HG02938 (cell line): Measurements from ENCODE around the gene SOX6.
"Not testable (repeated sequence)": the region's sequence is repeated elsewhere in the genome, so short reads cannot be mapped to it uniquely, and the experiment has no call there.

Source experiments
- ATAC-seq: cut with Tn5 transposase; IDR thresholded peaks from one replicate; pipeline ENCODE4 v1.9.1; 2021; ENCODE audit warnings: mild to moderate bottlenecking, moderate library complexity; ENCODE audit not compliant: unreplicated experiment

Gene SOX6

GRCh38 chr11:16157327-16157726 lies 199.0 kb downstream of the SOX6 start:
- ATAC-seq: no peak

- no peak for ATAC-seq
Observed at GRCh38 chr11:16155448-16155847, 200.9 kb downstream of the SOX6 start.

DNA sequence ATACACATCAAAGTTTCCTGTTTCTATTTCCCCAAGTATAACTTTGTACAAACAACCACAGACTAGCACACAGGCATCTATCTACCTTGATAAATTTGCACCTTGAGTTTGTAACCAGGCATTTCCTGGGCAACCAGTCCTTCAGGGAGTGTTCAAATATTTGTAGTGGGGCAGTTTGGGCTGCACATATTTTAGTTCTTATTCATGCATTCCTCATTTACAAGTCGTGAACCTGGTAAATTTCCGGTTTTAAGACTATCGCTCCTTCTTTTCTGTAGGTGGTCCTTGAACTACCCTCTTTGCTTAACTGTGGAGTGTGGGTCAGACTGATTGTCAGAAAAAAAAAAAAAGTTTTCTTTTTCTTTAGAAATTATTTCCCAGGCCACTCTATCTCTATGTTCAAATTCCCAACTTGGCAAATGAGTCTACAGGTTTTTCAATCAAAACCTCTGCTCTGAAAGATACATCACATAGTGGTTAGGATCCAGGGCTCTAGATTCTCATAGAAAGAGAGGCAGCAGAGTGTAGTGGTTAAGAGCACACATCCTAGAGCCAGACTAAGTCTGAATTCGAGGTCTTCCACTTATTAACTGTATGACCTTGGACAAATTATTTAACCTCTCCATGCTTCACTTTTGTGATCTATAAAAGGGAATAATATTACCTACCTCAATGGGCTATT lies 201.5 kb downstream of the SOX6 start:
- ATAC-seq: no peak

GRCh38 chr11:16153951-16154350 lies 202.4 kb downstream of the SOX6 start:
- ATAC-seq: no peak

- ATAC-seq: no peak
Observed at GRCh38 chr11:16151138-16151537, 205.2 kb downstream of the SOX6 start.

- ATAC-seq: no peak
Observed at GRCh38 chr11:16149476-16149875, 206.9 kb downstream of the SOX6 start.

DNA sequence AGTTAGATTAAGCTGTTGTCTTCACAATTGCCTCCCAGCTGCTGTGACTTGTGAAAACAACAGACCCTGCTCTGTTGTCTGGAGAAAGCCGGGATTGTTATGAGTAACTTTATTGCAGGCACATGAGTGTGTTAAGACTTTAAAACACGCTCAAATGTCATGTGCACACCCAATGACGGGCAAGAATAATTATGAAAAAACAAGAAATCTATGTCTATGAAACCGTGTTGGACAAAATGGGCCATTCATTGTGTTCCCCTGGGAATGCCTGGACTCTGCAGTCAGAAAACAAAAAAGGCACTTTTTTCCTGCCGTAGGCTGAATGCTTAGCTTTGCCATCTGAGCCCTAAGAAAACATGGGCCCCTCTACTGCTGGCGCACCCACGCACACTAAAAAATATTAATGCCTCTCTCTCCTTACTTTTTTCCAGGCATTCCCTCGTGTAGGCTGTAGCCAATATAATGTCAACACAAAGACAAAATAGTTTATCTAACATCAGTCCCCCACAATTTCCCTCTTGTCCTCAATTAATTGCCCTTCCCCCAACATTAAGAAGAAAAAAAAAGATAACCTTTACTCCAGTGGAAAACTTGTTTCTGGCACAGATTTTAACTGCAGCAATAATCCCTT lies 207.9 kb downstream of the SOX6 start:
- ATAC-seq: no peak

- not testable (repeated sequence) for ATAC-seq
Observed at GRCh38 chr11:16146980-16147379, 209.4 kb downstream of the SOX6 start.

DNA sequence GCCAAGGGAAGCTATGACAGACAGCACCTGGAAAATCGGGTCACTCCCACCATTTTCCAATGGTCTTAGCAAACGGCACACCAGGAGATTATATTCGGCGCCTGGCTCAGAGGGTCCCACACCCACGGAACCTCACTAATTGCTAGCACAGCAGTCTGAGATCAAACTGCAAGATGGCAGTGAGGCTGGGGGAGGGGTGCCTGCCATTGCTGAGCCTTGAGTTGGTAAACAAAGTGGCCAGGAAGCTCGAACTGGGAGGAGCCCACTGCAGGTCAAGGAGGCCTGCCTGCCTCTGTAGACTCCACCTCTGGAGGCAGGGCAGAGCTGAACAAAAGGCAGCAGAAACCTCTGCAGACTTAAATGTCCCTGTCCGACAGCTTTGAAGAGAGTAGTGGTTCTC lies 214.7 kb downstream of the SOX6 start:
- not testable (repeated sequence) for ATAC-seq

GRCh38 chr11:16141162-16141561 lies 215.2 kb downstream of the SOX6 start:
- not testable (repeated sequence) for ATAC-seq

DNA sequence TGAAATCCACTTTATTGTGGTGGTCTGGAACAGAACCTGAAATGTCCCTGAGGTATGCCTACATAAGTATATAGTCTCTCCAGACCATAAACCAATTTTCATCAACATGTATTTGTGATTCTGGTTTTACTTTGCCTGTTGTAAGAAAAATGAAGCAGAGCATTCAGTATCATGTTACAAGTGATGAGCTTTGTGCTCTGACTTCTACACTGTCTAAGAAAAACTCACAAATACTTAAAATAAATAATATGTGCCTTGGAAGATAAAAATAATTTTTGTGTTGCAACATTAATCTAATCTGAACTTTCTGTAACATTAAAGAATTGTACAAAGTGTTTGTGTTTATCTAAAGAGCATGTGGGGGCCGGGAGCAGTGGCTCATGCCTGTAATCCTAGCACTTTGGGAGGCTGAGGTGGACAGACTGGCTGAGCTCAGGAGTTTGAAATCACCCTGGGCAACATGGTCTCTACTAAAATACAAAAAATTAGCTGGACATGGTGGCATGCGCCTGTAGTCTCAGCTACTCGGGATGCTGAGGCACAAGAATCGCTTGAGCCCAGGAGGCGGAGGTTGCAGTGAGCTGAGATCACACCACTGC lies 219.5 kb downstream of the SOX6 start:
- ATAC-seq: no peak

- ATAC-seq: no peak
Observed at GRCh38 chr11:16133867-16134266, 222.5 kb downstream of the SOX6 start.

DNA sequence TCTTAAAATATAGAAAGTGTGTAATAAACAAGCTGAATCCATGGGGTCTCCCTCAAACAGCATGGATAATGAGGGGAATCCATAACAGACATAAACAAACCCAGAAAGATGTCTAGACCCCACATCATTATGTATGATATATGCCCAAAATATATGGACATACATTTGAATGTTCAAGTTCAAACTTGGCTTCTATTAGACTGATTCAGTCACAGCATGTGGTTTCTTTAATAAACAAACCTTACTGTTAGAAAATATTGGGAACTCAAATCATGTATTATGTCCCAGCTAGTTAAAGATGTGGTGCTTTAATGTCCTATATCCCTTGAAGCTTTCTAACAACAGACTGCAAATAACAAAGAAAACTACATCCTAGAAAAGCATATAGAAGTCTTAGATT lies 228.6 kb downstream of the SOX6 start:
- ATAC-seq: no peak

GRCh38 chr11:16126362-16126761 lies 230.0 kb downstream of the SOX6 start:
- no peak for ATAC-seq

- no peak for ATAC-seq
Observed at GRCh38 chr11:16125796-16126195, 230.6 kb downstream of the SOX6 start.

DNA sequence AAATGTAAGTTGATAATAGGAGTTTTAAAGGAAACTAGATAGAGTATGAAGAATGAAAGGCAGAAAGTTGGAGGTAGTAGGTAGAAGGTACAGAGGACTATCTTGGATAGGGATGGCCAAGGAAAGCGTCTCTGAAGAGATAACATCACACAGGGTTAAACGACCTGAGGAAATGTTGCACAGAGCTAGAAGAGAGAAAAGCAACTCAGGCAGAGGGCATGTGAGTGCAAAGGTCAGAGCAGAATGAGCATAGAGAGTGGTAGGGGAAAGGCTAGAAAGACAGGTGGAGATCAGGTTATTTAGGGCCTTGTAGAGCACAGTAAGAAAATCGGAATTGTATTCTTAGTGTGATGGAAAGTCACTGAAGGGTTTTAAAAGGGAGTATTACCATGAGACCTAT lies 232.0 kb downstream of the SOX6 start:
- no peak for ATAC-seq

DNA sequence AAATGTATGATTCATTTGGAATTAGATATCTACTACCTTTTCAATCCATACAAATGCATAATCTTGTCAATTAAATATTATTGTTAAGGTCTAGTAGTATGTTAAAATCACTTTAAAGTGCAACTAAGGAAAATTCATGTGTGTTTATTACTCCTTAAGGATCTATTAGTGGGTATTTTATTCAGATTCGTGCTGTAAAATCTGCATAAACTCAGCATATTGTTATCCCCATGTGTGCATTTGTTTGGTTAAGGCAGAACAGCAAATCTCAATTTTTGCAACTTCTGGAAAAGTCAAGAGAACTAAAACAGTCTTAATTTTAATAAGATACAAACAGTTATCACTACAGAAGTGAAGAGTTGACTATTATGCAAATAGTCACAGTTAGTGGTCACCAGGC lies 234.5 kb downstream of the SOX6 start:
- ATAC-seq: no peak

- no peak for ATAC-seq
Observed at GRCh38 chr11:16120008-16120407, 236.3 kb downstream of the SOX6 start.

GRCh38 chr11:16117989-16118756 lies 238.2 kb downstream of the SOX6 start:
- no peak for ATAC-seq

DNA sequence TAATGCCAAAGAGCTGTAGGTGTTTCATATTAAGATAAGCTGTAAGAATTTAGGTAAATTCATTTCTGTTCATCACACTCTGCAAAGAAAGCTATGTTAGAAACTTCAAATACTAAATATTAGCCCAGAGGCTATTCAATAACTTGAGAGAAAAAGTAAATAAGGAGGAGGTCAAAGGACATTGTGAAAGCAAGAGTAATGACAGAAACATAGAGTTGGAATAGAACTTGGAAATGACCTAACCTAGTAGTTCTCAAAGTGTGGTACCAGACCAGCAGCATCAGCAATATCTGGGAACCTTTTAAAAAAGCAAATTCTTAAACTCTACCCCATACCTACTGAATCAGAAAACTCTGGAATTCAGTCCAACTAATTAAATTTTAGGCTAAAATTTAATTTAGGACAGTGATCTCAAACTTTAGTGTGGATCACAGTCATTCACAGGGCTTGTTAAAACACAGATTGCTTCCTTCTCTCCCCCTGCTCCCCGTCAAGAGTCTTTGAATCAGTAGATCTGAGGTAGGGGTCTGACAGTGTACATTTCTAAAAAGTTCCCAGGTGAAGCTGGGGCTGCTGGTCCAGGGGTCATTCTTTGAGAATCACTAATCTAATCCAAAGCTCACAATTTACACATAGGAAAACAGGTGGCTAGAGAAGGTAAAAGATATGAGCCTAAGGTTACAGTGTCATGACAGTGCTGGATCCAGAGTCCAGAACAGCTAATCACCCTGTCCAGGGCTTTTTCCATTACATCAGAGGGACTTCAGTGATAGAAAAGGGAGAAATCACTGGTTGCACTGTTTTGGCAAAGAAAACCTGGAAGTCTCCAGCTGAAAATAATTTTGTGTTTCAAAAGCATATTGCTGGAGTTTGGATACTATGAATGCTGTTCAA lies 241.1 kb downstream of the SOX6 start:
- ATAC-seq: no peak

DNA sequence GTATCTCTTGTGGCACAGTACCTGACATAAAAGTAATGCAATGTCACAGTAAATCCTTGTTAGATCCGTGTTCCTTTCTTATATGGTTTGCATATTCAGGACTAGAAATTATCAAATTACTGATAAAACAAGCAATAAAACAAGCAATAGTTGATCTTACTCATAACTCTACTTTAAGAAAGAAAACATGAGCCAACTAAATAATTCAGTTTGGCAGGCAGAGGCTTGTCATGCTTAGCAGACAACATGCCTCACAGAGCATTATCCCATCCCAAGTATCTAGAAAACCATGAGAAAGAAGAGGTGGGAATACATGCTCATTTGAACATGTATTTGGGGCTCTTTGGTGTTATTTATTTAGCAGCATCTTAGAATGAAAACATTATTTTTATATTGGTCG lies 241.9 kb downstream of the SOX6 start:
- no peak for ATAC-seq
